ENCODE measurements around the gene SLC9C1. TPM values are rescaled to one million over a fixed set of nuclear protein-coding genes. Genes with fewer than 3 reads are reported as not detected.

The SLC9C1 gene
- polyA plus RNA-seq, 1 donor (not counting 4 experiments of a cell fraction or from before 2014, with no cell fraction given), result not detected

GRCh38 chr3:112314649-112315048 is 20.6 kb upstream of the SLC9C1 start:
- H3K9ac ChIP-seq (ENCODE audit: control insufficient read depth, extremely low read depth, insufficient read depth, low read length), result no peak overlapping the region
- TF ChIP-seq EZH2 (IDR thresholded peaks at IDR 0.05; ENCODE audit: low read length), result no peak
- TF ChIP-seq, protein P1, sequence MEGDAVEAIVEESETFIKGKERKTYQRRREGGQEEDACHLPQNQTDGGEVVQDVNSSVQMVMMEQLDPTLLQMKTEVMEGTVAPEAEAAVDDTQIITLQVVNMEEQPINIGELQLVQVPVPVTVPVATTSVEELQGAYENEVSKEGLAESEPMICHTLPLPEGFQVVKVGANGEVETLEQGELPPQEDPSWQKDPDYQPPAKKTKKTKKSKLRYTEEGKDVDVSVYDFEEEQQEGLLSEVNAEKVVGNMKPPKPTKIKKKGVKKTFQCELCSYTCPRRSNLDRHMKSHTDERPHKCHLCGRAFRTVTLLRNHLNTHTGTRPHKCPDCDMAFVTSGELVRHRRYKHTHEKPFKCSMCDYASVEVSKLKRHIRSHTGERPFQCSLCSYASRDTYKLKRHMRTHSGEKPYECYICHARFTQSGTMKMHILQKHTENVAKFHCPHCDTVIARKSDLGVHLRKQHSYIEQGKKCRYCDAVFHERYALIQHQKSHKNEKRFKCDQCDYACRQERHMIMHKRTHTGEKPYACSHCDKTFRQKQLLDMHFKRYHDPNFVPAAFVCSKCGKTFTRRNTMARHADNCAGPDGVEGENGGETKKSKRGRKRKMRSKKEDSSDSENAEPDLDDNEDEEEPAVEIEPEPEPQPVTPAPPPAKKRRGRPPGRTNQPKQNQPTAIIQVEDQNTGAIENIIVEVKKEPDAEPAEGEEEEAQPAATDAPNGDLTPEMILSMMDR (optimal IDR thresholded peaks at IDR 0.05 in 1 of 3, IDR thresholded peaks at IDR 0.05 in 1 of 3, conservative IDR thresholded peaks at IDR 0.05 in 1 of 3; ENCODE audit: extremely low read depth in 1 of 3, insufficient read depth in 2 of 3, low read length in 3 of 3), result no peak
- no peak overlapping the region for H3K4me2 ChIP-seq (ENCODE audit: control insufficient read depth, extremely low read depth, insufficient read depth, low read depth, low read length)
- no peaks in the 10 kb centered on the region for H4K20me1 ChIP-seq (ENCODE audit: control insufficient read depth, extremely low read depth, insufficient read depth, low read length)
- dilution Hi-C loops (cut with MboI; ENCODE audit: extremely low pct_ligation_motif_present, low sequenced_read_pairs), result no loop called here
- no peak overlapping the region for H2AFZ ChIP-seq (ENCODE audit: control insufficient read depth, low read length)
- H3K36me3 ChIP-seq (ENCODE audit: control insufficient read depth in 2 of 2, extremely low read depth in 1 of 2, insufficient read depth in 2 of 2, low read length in 2 of 2), result no peaks in the 10 kb centered on the region
- no peak overlapping the region for H3K4me3 ChIP-seq (ENCODE audit: control insufficient read depth in 2 of 3, extremely low read depth in 1 of 3, insufficient read depth in 2 of 3, low read depth in 1 of 3, low read length in 3 of 3)
- no peaks in the 10 kb centered on the region for H3K9me1 ChIP-seq (ENCODE audit: control insufficient read depth, extremely low read depth, insufficient read depth, low read length)
- H3K9me3 ChIP-seq (ENCODE audit: control insufficient read depth, low read depth, low read length), result no peaks in the 10 kb centered on the region
- H3K27me3 ChIP-seq (ENCODE audit: control insufficient read depth, extremely low read depth, insufficient read depth, low read length), result no peaks in the 10 kb centered on the region
- no peak for DNase-seq (ENCODE audit: low read depth, low spot score)
- no peak for FAIRE-seq
- no peak overlapping the region for H3K27ac ChIP-seq (ENCODE audit: control insufficient read depth, insufficient read depth, low read length)
- H3K79me2 ChIP-seq (ENCODE audit: control insufficient read depth, insufficient read depth, low read length), result no peaks in the 10 kb centered on the region
- peaks cover 4% of the 10 kb centered on the region for H3K4me1 ChIP-seq (ENCODE audit: control insufficient read depth, extremely low read depth, insufficient read depth, low read length)

- H3K4me2 ChIP-seq (ENCODE audit: control insufficient read depth, extremely low read depth, insufficient read depth, low read depth, low read length), result no peak overlapping the region
- TF ChIP-seq EZH2 (IDR thresholded peaks at IDR 0.05; ENCODE audit: low read length), result no peak
- H3K4me1 ChIP-seq (ENCODE audit: control insufficient read depth, extremely low read depth, insufficient read depth, low read length), result peaks cover 2% of the 10 kb centered on the region
- no peaks in the 10 kb centered on the region for H4K20me1 ChIP-seq (ENCODE audit: control insufficient read depth, extremely low read depth, insufficient read depth, low read length)
- peak overlapping the region; percentile 10 for H2AFZ ChIP-seq (ENCODE audit: control insufficient read depth, low read length)
- dilution Hi-C loops (cut with MboI; ENCODE audit: extremely low pct_ligation_motif_present, low sequenced_read_pairs), result no loop called here
- no peaks in the 10 kb centered on the region for H3K27me3 ChIP-seq (ENCODE audit: control insufficient read depth, extremely low read depth, insufficient read depth, low read length)
- H3K27ac ChIP-seq (ENCODE audit: control insufficient read depth, insufficient read depth, low read length), result no peak overlapping the region
- no peaks in the 10 kb centered on the region for H3K36me3 ChIP-seq (ENCODE audit: control insufficient read depth in 2 of 2, extremely low read depth in 1 of 2, insufficient read depth in 2 of 2, low read length in 2 of 2)
- DNase-seq (ENCODE audit: low read depth, low spot score), result no peak
- H3K9ac ChIP-seq (ENCODE audit: control insufficient read depth, extremely low read depth, insufficient read depth, low read length), result no peak overlapping the region
- H3K4me3 ChIP-seq (ENCODE audit: control insufficient read depth in 2 of 3, extremely low read depth in 1 of 3, insufficient read depth in 2 of 3, low read depth in 1 of 3, low read length in 3 of 3), result no peak overlapping the region
- no peaks in the 10 kb centered on the region for H3K9me3 ChIP-seq (ENCODE audit: control insufficient read depth, low read depth, low read length)
- H3K79me2 ChIP-seq (ENCODE audit: control insufficient read depth, insufficient read depth, low read length), result no peaks in the 10 kb centered on the region
- no peak for FAIRE-seq
- H3K9me1 ChIP-seq (ENCODE audit: control insufficient read depth, extremely low read depth, insufficient read depth, low read length), result no peaks in the 10 kb centered on the region
Measured at GRCh38 chr3:112308151-112308911, 14.3 kb upstream of the SLC9C1 start.

All from keratinocyte (primary cell).